Measurements from ENCODE around the gene COQ10A. TPM values are rescaled to one million over a fixed set of nuclear protein-coding genes. Genes with fewer than 3 reads are reported as not detected.

The COQ10A gene
- total RNA-seq, 1 donor from 2014 or later: 18.9 TPM

- Mint-ChIP-seq H3K4me3 (ENCODE audit: unreplicated experiment) (peak within 1 kb of the TSS; percentile 100), H3K9me3 (ENCODE audit: unreplicated experiment) (peaks cover 6% of the 10 kb centered on the region), H3K4me1 (ENCODE audit: low read depth, unreplicated experiment) (peaks cover 13% of the 10 kb centered on the region), H3K36me3 (ENCODE audit: unreplicated experiment) (no peaks in the 10 kb centered on the region), H3K27ac (ENCODE audit: unreplicated experiment) (peak within 1 kb of the TSS; percentile 92), H3K27me3 (ENCODE audit: unreplicated experiment) (peaks cover 5% of the 10 kb centered on the region)
- DNase-seq: peak; percentile 94
- TF ChIP-seq CTCF (IDR thresholded peaks at IDR 0.05; ENCODE audit: partially characterized antibody, unreplicated experiment): peak; percentile 33
These were observed 44.8 kb upstream of the COQ10A start, which contains the start of gene RNF41 for GRCh38 chr12:56221757-56222530. Gene RNF41 (minus strand): TSS chr12:56221922. CDS start chr12:56214047, 7,875 bp downstream.

DNA sequence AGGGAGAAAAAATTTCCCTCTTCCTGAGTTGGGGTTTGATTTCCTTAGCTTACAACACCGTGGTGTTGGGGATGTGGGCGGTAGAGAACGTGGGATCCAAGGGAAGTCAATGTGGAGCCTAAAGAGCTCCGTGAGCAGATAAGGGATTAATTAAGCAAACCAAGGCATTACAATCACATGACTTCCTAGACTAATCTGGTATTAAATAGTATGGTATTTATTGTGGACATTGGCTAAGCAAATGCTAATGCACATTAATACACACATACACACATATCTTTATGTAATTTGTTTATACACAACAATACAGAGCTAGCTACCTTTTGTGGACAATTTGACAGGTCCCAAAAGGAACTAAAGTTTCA, 44.2 kb upstream of the COQ10A start:
- no peak for DNase-seq
- peaks cover 13% of the 10 kb centered on the region for H3K4me1 Mint-ChIP-seq (ENCODE audit: low read depth, unreplicated experiment)

DNA sequence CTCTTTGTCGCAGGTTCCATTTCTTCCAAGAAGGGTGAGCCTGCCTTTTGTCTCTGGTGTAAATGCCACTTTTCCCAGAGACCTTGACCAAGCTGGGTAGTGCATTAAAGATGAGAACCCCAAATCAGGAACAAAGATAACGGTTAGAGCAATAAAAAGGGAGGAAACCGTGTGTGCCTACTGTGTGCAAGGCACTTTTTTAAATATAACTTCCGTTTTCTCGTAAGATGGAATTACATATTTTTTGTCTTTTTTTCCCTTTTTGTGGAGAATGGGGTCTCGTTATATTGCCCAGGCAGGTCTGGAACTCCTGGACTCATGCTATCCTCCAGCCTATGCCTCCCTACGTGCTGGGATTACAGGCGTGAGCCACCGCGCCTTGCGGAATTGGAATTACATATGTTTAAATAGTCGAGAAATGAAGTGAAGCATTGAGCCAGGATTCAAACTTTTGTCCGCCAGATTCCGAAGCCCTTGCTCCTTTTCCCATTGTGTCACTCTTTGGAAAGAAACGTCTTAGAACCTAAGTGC, 43.1 kb upstream of the COQ10A start:
- Mint-ChIP-seq H3K27me3 (ENCODE audit: unreplicated experiment) (peaks cover 5% of the 10 kb centered on the region), H3K27ac (ENCODE audit: unreplicated experiment) (peak overlapping the region; percentile 46), H3K4me1 (ENCODE audit: low read depth, unreplicated experiment) (peaks cover 13% of the 10 kb centered on the region), H3K36me3 (ENCODE audit: unreplicated experiment) (no peaks in the 10 kb centered on the region), H3K4me3 (ENCODE audit: unreplicated experiment) (peak overlapping the region; percentile 72), H3K9me3 (ENCODE audit: unreplicated experiment) (peaks cover 6% of the 10 kb centered on the region)
- no peak for DNase-seq
- no peak for TF ChIP-seq CTCF (IDR thresholded peaks at IDR 0.05; ENCODE audit: partially characterized antibody, unreplicated experiment)

More for the DNA sequence above, 44.2 kb upstream of the COQ10A start:
- Mint-ChIP-seq H3K9me3 (ENCODE audit: unreplicated experiment) (peaks cover 6% of the 10 kb centered on the region), H3K36me3 (ENCODE audit: unreplicated experiment) (no peaks in the 10 kb centered on the region), H3K4me3 (ENCODE audit: unreplicated experiment) (peak overlapping the region; percentile 100), H3K27me3 (ENCODE audit: unreplicated experiment) (peaks cover 5% of the 10 kb centered on the region), H3K27ac (ENCODE audit: unreplicated experiment) (peak overlapping the region; percentile 92)
- TF ChIP-seq CTCF (IDR thresholded peaks at IDR 0.05; ENCODE audit: partially characterized antibody, unreplicated experiment): peak; percentile 5

- peak; percentile 83 for TF ChIP-seq CTCF (IDR thresholded peaks at IDR 0.05; ENCODE audit: partially characterized antibody, unreplicated experiment)
- Mint-ChIP-seq H3K9me3 (ENCODE audit: unreplicated experiment) (peaks cover 6% of the 10 kb centered on the region), H3K27me3 (ENCODE audit: unreplicated experiment) (peaks cover 5% of the 10 kb centered on the region), H3K4me3 (ENCODE audit: unreplicated experiment) (peak within 1 kb of the TSS; percentile 75), H3K36me3 (ENCODE audit: unreplicated experiment) (no peaks in the 10 kb centered on the region), H3K27ac (ENCODE audit: unreplicated experiment) (peak within 1 kb of the TSS; percentile 52), H3K4me1 (ENCODE audit: low read depth, unreplicated experiment) (peaks cover 13% of the 10 kb centered on the region)
- peak; percentile 98 for DNase-seq
These were observed 42.5 kb upstream of the COQ10A start, which contains the start of gene NABP2 for GRCh38 chr12:56224102-56224701. Gene NABP2 (plus strand): TSS chr12:56224342. CDS start chr12:56224857, 515 bp downstream.
